Neural progenitor cell (in vitro differentiated cells): Measurements from ENCODE around the gene RBM19. TPM values are rescaled to one million over a fixed set of nuclear protein-coding genes. Genes with fewer than 3 reads are reported as not detected.

Source experiments
- DNase-seq: peaks from one replicate; pipeline ENCODE4 v3.0.0-alpha.2; 2016; ENCODE audit warnings: low spot score
- H2AFZ ChIP-seq: fragments of 200-600 bp; sonication (generic); replicated peaks from 2 replicates; pipeline ENCODE4 v1.6.1; 2016; ENCODE audit warnings: antibody characterized with exemption
- H3F3A ChIP-seq: fragments of 200-600 bp; sonication (generic); 2 replicates; pipeline ENCODE4 v1.6.1; 2016; ENCODE audit warnings: antibody characterized with exemption, low read depth
- H3K27ac ChIP-seq: fragments of 200-600 bp; sonication (generic); 2 replicates; pipeline ENCODE4 v1.5.1; 2016; ENCODE audit warnings: mild to moderate bottlenecking
- H3K27me3 ChIP-seq: fragments of 200-600 bp; sonication (generic); 2 replicates; pipeline ENCODE4 v1.6.1; 2016; ENCODE audit warnings: mild to moderate bottlenecking, moderate library complexity
- H3K36me3 ChIP-seq: fragments of 200-600 bp; sonication (generic); 2 replicates; pipeline ENCODE4 v1.5.1; 2016
- H3K4me1 ChIP-seq: fragments of 200-600 bp; sonication (generic); 2 replicates; pipeline ENCODE4 v1.6.1; 2016; ENCODE audit warnings: mixed run types
- H3K4me2 ChIP-seq: fragments of 200-600 bp; sonication (generic); 2 replicates; pipeline ENCODE4 v1.6.1; 2016
- H3K4me3 ChIP-seq: fragments of 200-600 bp; sonication (generic); 2 replicates; pipeline ENCODE4 v1.5.1; 2016
- H3K79me2 ChIP-seq: fragments of 200-600 bp; sonication (generic); 2 replicates; pipeline ENCODE4 v1.6.1; 2016; ENCODE audit warnings: low read depth
- H3K9ac ChIP-seq: fragments of 200-600 bp; sonication (generic); 2 replicates; pipeline ENCODE4 v1.6.1; 2016
- H3K9me3 ChIP-seq: fragments of 200-600 bp; sonication (generic); 2 replicates; pipeline ENCODE4 v1.5.1; 2016; ENCODE audit warnings: low read depth
- H4K20me1 ChIP-seq: fragments of 200-600 bp; sonication (generic); 2 replicates; pipeline ENCODE4 v1.6.1; 2016; ENCODE audit warnings: low read depth
- H3K27ac Mint-ChIP-seq: 3 replicates; pipeline ENCODE4 v1.8.0; 2021; ENCODE audit warnings: mixed read lengths
- H3K27me3 Mint-ChIP-seq: 2 replicates; pipeline ENCODE4 v1.8.0; 2022; ENCODE audit warnings: low read depth, mild to moderate bottlenecking, inconsistent platforms, moderate library complexity, mixed read lengths; ENCODE audit not compliant: insufficient read depth
- H3K36me3 Mint-ChIP-seq: 3 replicates; pipeline ENCODE4 v1.8.0; 2021; ENCODE audit warnings: mixed read lengths
- H3K4me1 Mint-ChIP-seq: 3 replicates; pipeline ENCODE4 v1.8.0; 2021; ENCODE audit warnings: mixed read lengths
- H3K4me3 Mint-ChIP-seq: 3 replicates; pipeline ENCODE4 v1.8.0; 2021; ENCODE audit warnings: mild to moderate bottlenecking, moderate library complexity, mixed read lengths
- H3K9me3 Mint-ChIP-seq: 3 replicates; pipeline ENCODE4 v1.8.0; 2020; ENCODE audit warnings: mixed read lengths
- CTCF ChIP-seq: fragments of 200-600 bp; sonication (generic); IDR thresholded peaks from 2 replicates; pipeline ENCODE4 v1.5.1; 2017; ENCODE audit warnings: antibody characterized with exemption, mild to moderate bottlenecking
- EZH2 ChIP-seq: fragments of 200-600 bp; sonication (generic); IDR thresholded peaks from 2 replicates; pipeline ENCODE4 v1.6.1; 2017; ENCODE audit warnings: antibody characterized with exemption, mild to moderate bottlenecking, moderate library complexity
- EZH2phosphoT487 ChIP-seq: fragments of 200-600 bp; sonication (generic); IDR thresholded peaks from 2 replicates; pipeline ENCODE4 v1.6.1; 2017; ENCODE audit warnings: antibody characterized with exemption
- total RNA-seq: library from RNA; depleted of rRNA; stranded (reverse); fragments of >200 nt; gene quantifications from 2 replicates; pipeline ENCODE4 v1.2.3, GENCODE V29; 2015; ENCODE audit warnings: low replicate concordance

RBM19 gene
- total RNA-seq, 1 donor from 2014 or later, result 23.5 TPM

GRCh38 chr12:113840401-113841042 is 125.6 kb downstream of the RBM19 start:
- H3K36me3 ChIP-seq, result no peaks in the 10 kb centered on the region
- peaks cover 19% of the 10 kb centered on the region for H3F3A ChIP-seq
- H3K79me2 ChIP-seq, result no peaks in the 10 kb centered on the region
- no peak overlapping the region for H3K4me3 Mint-ChIP-seq
- peak overlapping the region; percentile 4 for H3K4me2 ChIP-seq
- no peaks in the 10 kb centered on the region for H3K9me3 Mint-ChIP-seq
- H3K27ac Mint-ChIP-seq, result peak overlapping the region; percentile 57
- no peaks in the 10 kb centered on the region for H3K27me3 ChIP-seq
- no peaks in the 10 kb centered on the region for H3K36me3 Mint-ChIP-seq
- no peak overlapping the region for H3K4me3 ChIP-seq
- peaks cover 2% of the 10 kb centered on the region for H4K20me1 ChIP-seq
- no peak for DNase-seq
- peaks cover 11% of the 10 kb centered on the region for H3K4me1 ChIP-seq
- peaks cover 12% of the 10 kb centered on the region for H3K27me3 Mint-ChIP-seq
- H3K9me3 ChIP-seq, result no peaks in the 10 kb centered on the region
- H3K27ac ChIP-seq, result no peak overlapping the region
- H2AFZ ChIP-seq, result no peak overlapping the region
- TF ChIP-seq EZH2phosphoT487 (no peak), CTCF (no peak), EZH2 (no peak)
- peaks cover 38% of the 10 kb centered on the region for H3K4me1 Mint-ChIP-seq
- no peak overlapping the region for H3K9ac ChIP-seq

- Mint-ChIP-seq H3K36me3 (no peaks in the 10 kb centered on the region), H3K4me1 (peaks cover 42% of the 10 kb centered on the region), H3K27ac (peak overlapping the region; percentile 29), H3K4me3 (no peak overlapping the region), H3K27me3 (peaks cover 11% of the 10 kb centered on the region), H3K9me3 (no peaks in the 10 kb centered on the region)
- Histone ChIP-seq H3K4me1 (peaks cover 16% of the 10 kb centered on the region), H3K4me2 (no peak overlapping the region), H3K27ac (no peak overlapping the region), H2AFZ (no peak overlapping the region), H4K20me1 (peaks cover 3% of the 10 kb centered on the region), H3K36me3 (no peaks in the 10 kb centered on the region), H3K9ac (no peak overlapping the region), H3K79me2 (no peaks in the 10 kb centered on the region), H3K27me3 (no peaks in the 10 kb centered on the region), H3K9me3 (no peaks in the 10 kb centered on the region), H3F3A (peaks cover 21% of the 10 kb centered on the region), H3K4me3 (no peak overlapping the region)
- no peak for DNase-seq
- TF ChIP-seq EZH2phosphoT487, result no peak
- TF ChIP-seq EZH2, result no peak
- TF ChIP-seq CTCF, result no peak
These were observed 127.2 kb downstream of the RBM19 start for GRCh38 chr12:113838896-113839295.

GRCh38 chr12:113837528-113838296 is 128.4 kb downstream of the RBM19 start:
- no peaks in the 10 kb centered on the region for H3K36me3 Mint-ChIP-seq
- Histone ChIP-seq H3K9ac (no peak overlapping the region), H3K27me3 (no peaks in the 10 kb centered on the region), H3K27ac (no peak overlapping the region), H3K79me2 (no peaks in the 10 kb centered on the region), H2AFZ (no peak overlapping the region), H3K4me3 (no peak overlapping the region), H3K4me1 (peaks cover 16% of the 10 kb centered on the region), H3K36me3 (no peaks in the 10 kb centered on the region), H3K9me3 (no peaks in the 10 kb centered on the region), H4K20me1 (peaks cover 3% of the 10 kb centered on the region), H3F3A (peaks cover 21% of the 10 kb centered on the region), H3K4me2 (no peak overlapping the region)
- no peaks in the 10 kb centered on the region for H3K9me3 Mint-ChIP-seq
- peak overlapping the region; percentile 43 for H3K4me3 Mint-ChIP-seq
- no peak overlapping the region for H3K27ac Mint-ChIP-seq
- TF ChIP-seq EZH2phosphoT487 (no peak), CTCF (peak; percentile 20)
- peaks cover 11% of the 10 kb centered on the region for H3K27me3 Mint-ChIP-seq
- peaks cover 47% of the 10 kb centered on the region for H3K4me1 Mint-ChIP-seq
- no peak for DNase-seq
